ENCODE measurements around the gene RNGTT. TPM values are rescaled to one million over a fixed set of nuclear protein-coding genes. Genes with fewer than 3 reads are reported as not detected.

Gene RNGTT
- total and polyA plus RNA-seq, 10 of the 15 experiments (the other 5 are each of a cell fraction or from before 2014, with no cell fraction given), result 7.7 to 30.4 (median 22.2) TPM

DNA sequence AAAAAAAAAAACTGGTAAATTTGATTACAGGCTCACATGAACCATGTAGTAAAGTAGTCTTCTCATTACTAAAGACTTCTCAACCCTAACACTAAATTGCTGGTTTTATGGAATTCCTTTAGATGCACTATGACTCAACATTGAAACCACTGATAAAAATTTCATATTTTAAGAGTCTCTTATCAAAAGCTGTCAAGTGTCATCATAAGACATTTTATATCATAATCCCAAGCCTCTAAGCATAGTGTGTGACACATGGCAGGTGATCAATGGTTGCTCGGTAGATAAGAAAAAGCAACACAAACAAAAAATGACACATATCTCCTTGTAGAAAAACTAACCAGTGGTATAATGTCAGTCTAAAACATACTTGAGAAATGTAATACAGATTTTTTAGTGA lies 258.4 kb downstream of the RNGTT start:
- in situ Hi-C loops (cut with MboI), result no loop called here
- POLR2A ChIA-PET, result interaction anchor here (1.0 to 1.8 kb wide), 4 partner anchors 63 to 264 kb away, joined by 3 to 6 read pairs (median 4); no protein-coding TSS in a partner anchor
- H3K27me3 ChIP-seq (replicated peaks in 1 of 2; ENCODE audit: control insufficient read depth in 2 of 2, insufficient read depth in 2 of 2, low read length in 1 of 2), result no peaks in the 10 kb centered on the region
- no peak for FAIRE-seq
- SMC1A ChIA-PET (ENCODE audit: uncharacterized antibody, unreplicated experiment), result interaction anchor here (0.9 to 2.6 kb wide), 18 partner anchors 16 to 260 kb away, joined by 3 to 15 read pairs (median 4); no protein-coding TSS in a partner anchor
- RAD21 ChIA-PET (ENCODE audit: unreplicated experiment), result interaction anchor here (0.7 to 3.1 kb wide), 13 partner anchors 19 to 563 kb away, joined by 3 to 24 read pairs (median 4); no protein-coding TSS in a partner anchor
- intact Hi-C loops (cut with micrococcal nuclease; ENCODE audit: unreplicated experiment), result loop anchor here (1.0 to 5.0 kb wide), 2 partner anchors 55 to 208 kb away; no protein-coding TSS in a partner anchor
- no peak overlapping the region for H2AFZ ChIP-seq (ENCODE audit: control insufficient read depth, low read depth, low read length)
- no peaks in the 10 kb centered on the region for H3K36me3 ChIP-seq (ENCODE audit: control insufficient read depth in 2 of 2, insufficient read depth in 2 of 2, low read length in 1 of 2)
- BruUV-seq (replicated peaks), result no TSS peak
- H4K20me1 ChIP-seq (ENCODE audit: control insufficient read depth, insufficient read depth), result no peaks in the 10 kb centered on the region
- 100% methylated on average over 1 of the region's 1 CpG for WGBS (ENCODE audit: insufficient coverage, insufficient replicate concordance, low lambda C conversion rate, missing lambda C conversion rate)
- no peaks in the 10 kb centered on the region for H3K79me2 ChIP-seq (ENCODE audit: control insufficient read depth, insufficient read depth, low read length)
- no peak overlapping the region; the same call in 1 of the 2 replicates for H3K9ac ChIP-seq (ENCODE audit: control insufficient read depth, insufficient read depth, low read length)
- peaks cover 22% of the 10 kb centered on the region; the same call in 1 of the 2 replicates for H3K4me1 ChIP-seq (ENCODE audit: control insufficient read depth, insufficient read depth, low read length)
- peak overlapping the region; percentile 53 for H3K27ac ChIP-seq (ENCODE audit: control insufficient read depth, insufficient read depth)
- CTCF ChIA-PET, result interaction anchor here (0.8 to 1.4 kb wide), 7 partner anchors 45 to 210 kb away, joined by 3 to 5 read pairs (median 3); no protein-coding TSS in a partner anchor
- peak overlapping the region; percentile 7 for H3K4me2 ChIP-seq (ENCODE audit: control insufficient read depth, insufficient read depth)
- no peak for DNase-seq (ENCODE audit: low read depth, low spot score)
- TF ChIP-seq CEBPB (IDR thresholded peaks at IDR 0.05; ENCODE audit: borderline replicate concordance in 1 of 2, low read depth in 2 of 2, low read length in 2 of 2), result 0 out of 4 replicates have a peak, but pooled peaks of 1 of the 2 experiments have one; percentile 13
- TF ChIP-seq FOXM1 (IDR thresholded peaks at IDR 0.05; ENCODE audit: low read depth, low read length), result no peak
- TF ChIP-seq NR2F1 (conservative IDR thresholded peaks at IDR 0.05), result no peak
- TF ChIP-seq EZH2 (IDR thresholded peaks at IDR 0.05; ENCODE audit: borderline replicate concordance, control insufficient read depth, low read depth, low read length), result no peak
- no peak overlapping the region for H3K4me3 ChIP-seq
- peak; percentile 49 for ATAC-seq
- peaks cover 6% of the 10 kb centered on the region; the same call in 2 of the 3 replicates for H3K9me3 ChIP-seq (replicated peaks; ENCODE audit: control insufficient read depth, insufficient read depth, low read length)

DNA sequence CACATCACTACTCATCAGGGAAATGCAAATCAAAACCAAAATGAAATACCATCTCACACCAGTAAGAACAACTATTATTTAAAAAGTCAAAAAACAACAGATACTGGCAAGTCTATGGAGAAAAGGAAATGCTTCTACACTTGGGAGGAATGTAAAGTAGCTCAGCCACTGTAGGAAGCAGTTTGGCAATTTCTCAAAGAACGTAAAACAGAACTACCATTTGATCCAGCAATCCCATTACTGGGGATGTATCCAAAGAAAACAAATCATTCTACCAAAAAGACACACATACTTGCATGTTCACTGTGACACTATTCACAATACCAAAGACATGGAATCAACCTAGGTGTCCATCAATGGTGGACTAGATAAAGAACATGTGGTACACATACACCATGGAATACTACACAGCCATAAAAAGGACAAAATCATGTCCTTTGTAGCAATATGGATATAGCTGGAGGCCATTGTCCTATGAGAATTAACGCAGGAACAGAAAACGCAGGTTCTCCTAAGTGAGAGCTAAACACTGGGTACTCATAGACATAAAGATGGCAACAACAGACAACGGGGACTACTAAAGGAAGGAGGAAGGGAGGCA lies 260.4 kb downstream of the RNGTT start:
- no peak overlapping the region for H3K4me3 ChIP-seq
- SMC1A ChIA-PET (ENCODE audit: uncharacterized antibody, unreplicated experiment), result interaction anchor here (0.8 to 2.6 kb wide), 12 partner anchors 9 to 871 kb away, joined by 3 to 15 read pairs (median 4); no protein-coding TSS in a partner anchor
- peaks cover 19% of the 10 kb centered on the region; the same call in 1 of the 2 replicates for H3K4me1 ChIP-seq (ENCODE audit: control insufficient read depth, insufficient read depth, low read length)
- ATAC-seq, result no peak
- FAIRE-seq, result no peak
- CTCF ChIA-PET, result interaction anchor here (0.6 kb wide), 1 partner anchor 208 kb away, joined by 3 read pairs; no protein-coding TSS in a partner anchor
- peaks cover 6% of the 10 kb centered on the region; the same call in 2 of the 3 replicates for H3K9me3 ChIP-seq (replicated peaks; ENCODE audit: control insufficient read depth, insufficient read depth, low read length)
- no peaks in the 10 kb centered on the region for H3K27me3 ChIP-seq (replicated peaks in 1 of 2; ENCODE audit: control insufficient read depth in 2 of 2, insufficient read depth in 2 of 2, low read length in 1 of 2)
- no peak for DNase-seq (ENCODE audit: low read depth, low spot score)
- RAD21 ChIA-PET (ENCODE audit: unreplicated experiment), result interaction anchor here (0.6 to 3.1 kb wide), 2 partner anchors 46 to 52 kb away, joined by 4 to 12 read pairs; no protein-coding TSS in a partner anchor
- in situ Hi-C loops (cut with MboI), result no loop called here
- no peaks in the 10 kb centered on the region for H4K20me1 ChIP-seq (ENCODE audit: control insufficient read depth, insufficient read depth)
- BruUV-seq (replicated peaks), result no TSS peak
- POLR2A ChIA-PET, result interaction anchor here (1.0 kb wide), 1 partner anchor 52 kb away, joined by 3 read pairs; no protein-coding TSS in a partner anchor
- H2AFZ ChIP-seq (ENCODE audit: control insufficient read depth, low read depth, low read length), result no peak overlapping the region
- H3K9ac ChIP-seq (ENCODE audit: control insufficient read depth, insufficient read depth, low read length), result no peak overlapping the region
- H3K27ac ChIP-seq (ENCODE audit: control insufficient read depth, insufficient read depth), result no peak overlapping the region
- 89% methylated on average over 4 of the region's 4 CpGs for WGBS (ENCODE audit: insufficient coverage, insufficient replicate concordance, low lambda C conversion rate, missing lambda C conversion rate)
- H3K79me2 ChIP-seq (ENCODE audit: control insufficient read depth, insufficient read depth, low read length), result no peaks in the 10 kb centered on the region
- intact Hi-C loops (cut with micrococcal nuclease; ENCODE audit: unreplicated experiment), result no loop called here
- H3K4me2 ChIP-seq (ENCODE audit: control insufficient read depth, insufficient read depth), result no peak overlapping the region
- no peaks in the 10 kb centered on the region for H3K36me3 ChIP-seq (ENCODE audit: control insufficient read depth in 2 of 2, insufficient read depth in 2 of 2, low read length in 1 of 2)
- no peak for TF ChIP-seq TCF12 (IDR thresholded peaks at IDR 0.05; ENCODE audit: low read depth, low read length)
- TF ChIP-seq, protein P1, sequence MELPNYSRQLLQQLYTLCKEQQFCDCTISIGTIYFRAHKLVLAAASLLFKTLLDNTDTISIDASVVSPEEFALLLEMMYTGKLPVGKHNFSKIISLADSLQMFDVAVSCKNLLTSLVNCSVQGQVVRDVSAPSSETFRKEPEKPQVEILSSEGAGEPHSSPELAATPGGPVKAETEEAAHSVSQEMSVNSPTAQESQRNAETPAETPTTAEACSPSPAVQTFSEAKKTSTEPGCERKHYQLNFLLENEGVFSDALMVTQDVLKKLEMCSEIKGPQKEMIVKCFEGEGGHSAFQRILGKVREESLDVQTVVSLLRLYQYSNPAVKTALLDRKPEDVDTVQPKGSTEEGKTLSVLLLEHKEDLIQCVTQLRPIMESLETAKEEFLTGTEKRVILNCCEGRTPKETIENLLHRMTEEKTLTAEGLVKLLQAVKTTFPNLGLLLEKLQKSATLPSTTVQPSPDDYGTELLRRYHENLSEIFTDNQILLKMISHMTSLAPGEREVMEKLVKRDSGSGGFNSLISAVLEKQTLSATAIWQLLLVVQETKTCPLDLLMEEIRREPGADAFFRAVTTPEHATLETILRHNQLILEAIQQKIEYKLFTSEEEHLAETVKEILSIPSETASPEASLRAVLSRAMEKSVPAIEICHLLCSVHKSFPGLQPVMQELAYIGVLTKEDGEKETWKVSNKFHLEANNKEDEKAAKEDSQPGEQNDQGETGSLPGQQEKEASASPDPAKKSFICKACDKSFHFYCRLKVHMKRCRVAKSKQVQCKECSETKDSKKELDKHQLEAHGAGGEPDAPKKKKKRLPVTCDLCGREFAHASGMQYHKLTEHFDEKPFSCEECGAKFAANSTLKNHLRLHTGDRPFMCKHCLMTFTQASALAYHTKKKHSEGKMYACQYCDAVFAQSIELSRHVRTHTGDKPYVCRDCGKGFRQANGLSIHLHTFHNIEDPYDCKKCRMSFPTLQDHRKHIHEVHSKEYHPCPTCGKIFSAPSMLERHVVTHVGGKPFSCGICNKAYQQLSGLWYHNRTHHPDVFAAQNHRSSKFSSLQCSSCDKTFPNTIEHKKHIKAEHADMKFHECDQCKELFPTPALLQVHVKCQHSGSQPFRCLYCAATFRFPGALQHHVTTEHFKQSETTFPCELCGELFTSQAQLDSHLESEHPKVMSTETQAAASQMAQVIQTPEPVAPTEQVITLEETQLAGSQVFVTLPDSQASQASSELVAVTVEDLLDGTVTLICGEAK (IDR thresholded peaks at IDR 0.05; ENCODE audit: borderline replicate concordance), result no peak
- no peak for TF ChIP-seq CBX3 (IDR thresholded peaks at IDR 0.05; ENCODE audit: borderline replicate concordance, low read depth)
- TF ChIP-seq KAT2A (conservative IDR thresholded peaks at IDR 0.05; ENCODE audit: control insufficient read depth, low read depth, low read length), result no peak
- TF ChIP-seq DPF2 (IDR thresholded peaks at IDR 0.05), result no peak
- no peak for TF ChIP-seq NR2C1 (IDR thresholded peaks at IDR 0.05)
- no peak for TF ChIP-seq EZH2 (IDR thresholded peaks at IDR 0.05; ENCODE audit: borderline replicate concordance, control insufficient read depth, low read depth, low read length)
